ENCODE measurements around the gene RCC2.
"Not testable (repeated sequence)": the region's sequence is repeated elsewhere in the genome, so short reads cannot be mapped to it uniquely, and the experiment has no call there.

Gene RCC2

DNA sequence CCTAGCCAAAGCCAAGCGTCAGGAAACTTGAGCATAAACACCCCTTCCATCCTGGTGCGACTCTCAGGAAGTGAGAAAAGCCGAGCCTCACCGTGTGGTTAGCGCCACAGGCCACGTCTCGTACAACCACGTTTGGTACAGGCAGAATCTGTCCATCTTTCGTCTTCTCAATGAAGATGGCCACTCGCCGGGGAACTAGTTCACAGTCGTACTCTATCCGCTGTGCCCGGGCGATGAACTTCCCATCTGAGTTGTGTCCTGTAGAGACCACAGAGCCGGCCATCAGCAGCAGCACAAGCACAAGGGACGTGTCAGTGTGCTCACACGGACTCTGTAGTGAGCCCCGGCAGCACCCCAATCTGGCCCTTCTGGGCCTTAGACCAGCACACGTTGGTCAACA is 23.1 kb downstream of the RCC2 start:
- no peak for DNase-seq

DNA sequence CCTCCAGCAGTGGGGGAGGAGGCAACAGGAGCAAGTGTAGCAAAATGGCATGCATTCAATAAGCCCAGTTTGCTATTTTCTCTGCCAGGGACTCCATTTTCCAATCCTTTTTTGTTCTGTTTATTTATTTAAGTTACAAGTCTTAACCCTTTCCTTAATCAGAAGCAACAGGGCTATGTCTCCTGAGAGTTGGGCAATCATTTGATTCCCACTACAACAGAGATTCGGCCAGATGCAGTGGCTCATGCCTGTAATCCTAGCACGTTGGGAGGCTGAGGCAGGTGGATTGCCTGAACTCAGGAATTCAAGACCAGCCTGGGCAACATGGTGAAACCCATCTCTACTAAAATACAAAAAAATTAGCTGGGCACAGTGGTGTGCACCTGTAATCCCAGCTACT is 25.5 kb downstream of the RCC2 start:
- no peak for DNase-seq

DNA sequence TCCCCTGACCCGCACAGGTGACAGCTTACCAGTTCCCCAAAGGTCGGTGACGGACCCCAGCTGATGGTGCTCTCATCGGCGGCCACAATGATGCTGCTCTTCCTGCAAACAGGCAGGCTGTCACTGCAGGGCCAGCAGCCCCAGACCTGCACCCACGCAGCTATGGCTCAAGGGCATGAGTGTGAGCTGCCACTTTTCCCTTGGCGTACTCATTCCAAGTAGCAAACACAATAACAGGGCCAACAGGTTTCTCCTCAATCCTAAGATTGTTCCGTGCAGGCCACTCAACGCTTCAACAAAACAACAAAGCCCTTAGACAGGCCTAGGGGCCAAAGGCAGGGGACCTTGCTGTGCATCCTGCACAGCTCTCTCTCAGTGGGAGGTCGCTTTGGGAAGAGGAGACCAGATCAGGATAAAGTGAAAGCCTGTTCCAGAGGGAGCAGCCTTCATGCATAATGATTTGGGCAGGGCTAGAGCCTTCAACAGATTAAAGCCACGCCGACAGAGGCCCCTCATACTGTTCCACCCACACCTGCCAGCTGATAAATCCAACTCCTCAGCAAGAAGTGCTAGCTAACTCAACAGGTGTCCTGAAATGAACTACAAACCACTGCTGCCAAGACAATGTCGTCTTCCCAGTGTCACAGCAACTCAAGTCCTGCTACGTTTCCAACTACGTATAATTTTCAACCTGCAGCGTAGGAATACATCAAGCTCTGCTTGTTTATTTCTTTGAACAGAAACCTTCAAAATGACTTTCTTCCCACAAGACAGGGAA is 27.2 kb downstream of the RCC2 start:
- no peak for DNase-seq

DNA sequence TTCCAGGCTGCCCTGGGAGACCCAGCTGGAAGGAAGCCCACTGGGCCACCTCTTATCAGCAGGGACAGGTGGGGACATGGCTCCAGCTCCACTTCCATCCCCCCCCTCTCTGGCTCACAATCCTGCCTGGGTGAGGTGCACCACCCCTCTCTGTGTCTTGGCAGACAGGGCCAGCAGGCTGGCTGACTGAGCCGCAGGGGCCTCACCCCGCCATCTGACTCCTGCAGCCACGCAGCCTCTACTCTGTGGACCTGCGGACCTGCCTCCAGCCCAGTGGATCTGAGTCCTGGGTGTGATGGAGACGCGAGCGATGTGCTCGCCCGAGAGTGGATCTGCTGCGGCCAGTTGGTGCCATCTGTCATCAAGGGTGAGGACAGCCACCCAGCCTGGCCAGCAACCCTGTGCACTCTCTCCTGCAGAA is 30.1 kb downstream of the RCC2 start:
- no peak for DNase-seq

DNA sequence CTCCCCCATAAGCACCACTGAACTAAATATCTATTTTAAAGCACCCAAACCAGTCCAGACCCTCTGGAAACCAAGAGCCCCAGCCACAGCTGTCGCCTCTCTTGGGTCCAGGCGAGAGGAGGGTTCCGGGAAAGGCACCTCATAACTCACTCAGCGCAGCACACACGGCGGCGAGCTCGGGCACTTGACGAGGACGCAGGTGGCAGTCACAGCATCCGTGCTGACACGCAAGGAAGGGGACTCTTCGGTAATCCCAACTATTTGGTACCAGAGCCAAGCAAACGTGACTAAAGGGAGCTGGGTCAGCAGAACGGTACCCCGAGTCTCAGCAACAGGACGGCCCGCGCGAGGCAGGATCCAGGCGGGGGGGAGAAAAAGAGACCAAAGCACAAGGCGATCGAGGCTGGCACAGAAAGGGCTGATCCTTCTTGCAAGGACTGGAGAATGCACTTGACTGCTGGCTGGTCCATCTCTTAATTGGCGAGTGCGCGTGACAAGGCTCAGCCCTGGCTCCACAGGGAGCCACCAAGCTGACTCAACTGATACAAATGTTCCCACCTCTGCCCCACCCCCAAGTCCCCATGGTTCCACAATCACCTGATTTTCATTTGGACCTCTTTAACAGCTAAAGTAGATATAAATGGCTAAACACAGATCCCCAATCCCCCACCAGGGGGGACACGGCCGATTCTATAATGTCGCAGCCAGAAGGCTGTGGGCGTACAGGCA is 31.5 kb downstream of the RCC2 start:
- peak; percentile 6 for DNase-seq

DNA sequence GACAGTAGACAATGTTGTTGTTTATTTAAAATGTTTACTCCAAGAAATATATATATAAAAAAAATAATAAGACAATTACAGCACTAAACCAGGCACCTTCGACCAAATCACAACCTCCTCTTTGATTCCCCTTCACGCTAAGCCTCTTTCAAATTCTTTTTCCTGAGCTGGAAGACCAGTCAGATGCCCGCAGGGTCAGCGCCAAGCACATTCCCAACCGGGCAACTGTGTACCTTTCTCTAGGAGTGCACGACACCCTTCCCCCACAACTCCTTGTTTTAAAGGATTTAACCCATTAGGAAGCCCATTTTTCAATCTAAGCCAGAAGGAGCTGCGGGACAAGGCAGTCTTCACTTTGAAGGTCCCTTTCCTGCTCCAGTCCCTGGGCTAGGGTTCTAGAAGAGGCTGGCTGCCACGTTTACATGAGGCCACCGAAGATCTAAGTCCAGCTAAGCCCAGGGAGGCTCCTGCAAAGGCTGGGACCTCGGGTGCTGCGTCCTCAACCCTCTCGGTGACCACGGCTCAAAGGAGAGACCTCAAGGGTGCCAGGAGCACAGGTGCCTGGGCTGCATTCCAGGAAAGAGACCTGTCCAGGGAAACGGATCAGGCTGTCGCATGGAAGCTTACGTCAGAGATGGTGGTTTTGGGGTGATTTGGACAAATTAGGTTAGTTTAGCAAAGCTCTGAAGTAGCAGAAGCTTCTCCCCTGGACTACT is 32.6 kb downstream of the RCC2 start:
- not testable (repeated sequence) for DNase-seq

DNA sequence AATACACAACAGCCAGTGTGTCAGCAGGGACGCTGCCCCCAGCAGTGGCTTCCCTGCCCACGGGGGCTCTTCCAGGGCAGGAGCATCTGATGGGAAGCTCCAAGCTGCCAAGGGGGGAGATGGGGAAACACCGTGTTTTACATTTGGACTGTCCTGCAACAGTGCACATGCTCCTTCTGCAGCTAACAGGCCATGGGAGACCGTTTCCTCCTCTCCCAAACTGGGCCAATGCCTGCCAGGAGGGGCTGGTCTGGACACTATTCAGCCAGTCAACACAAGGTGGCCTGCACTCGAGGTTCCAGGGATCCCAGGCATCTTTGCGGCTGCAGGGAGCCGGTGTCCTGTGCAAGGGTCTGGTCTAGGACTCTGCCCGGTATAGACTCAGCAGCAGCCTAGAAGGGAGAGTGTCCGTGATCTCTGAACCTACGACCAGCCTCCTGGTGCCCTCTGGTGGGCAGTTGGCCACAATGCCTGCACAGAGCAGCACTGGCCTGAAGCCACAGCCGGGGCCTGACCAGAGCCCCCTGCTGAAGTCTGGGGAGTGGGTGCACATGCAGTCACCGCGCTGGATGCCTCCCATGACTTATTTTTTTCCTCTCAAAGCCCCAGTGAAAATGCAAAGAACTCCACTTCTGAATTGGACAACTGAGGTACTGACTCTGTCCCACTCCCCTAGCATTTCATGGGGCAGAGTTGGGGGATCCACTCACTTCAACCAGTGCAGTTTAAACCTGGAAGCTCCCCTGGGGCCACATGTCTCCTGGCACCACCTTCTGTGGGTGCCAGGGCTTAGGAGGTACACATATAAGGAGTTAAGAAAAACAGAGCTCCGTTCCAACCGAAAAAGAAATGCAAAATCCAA is 33.3 kb downstream of the RCC2 start:
- peak; percentile 55 for DNase-seq

DNA sequence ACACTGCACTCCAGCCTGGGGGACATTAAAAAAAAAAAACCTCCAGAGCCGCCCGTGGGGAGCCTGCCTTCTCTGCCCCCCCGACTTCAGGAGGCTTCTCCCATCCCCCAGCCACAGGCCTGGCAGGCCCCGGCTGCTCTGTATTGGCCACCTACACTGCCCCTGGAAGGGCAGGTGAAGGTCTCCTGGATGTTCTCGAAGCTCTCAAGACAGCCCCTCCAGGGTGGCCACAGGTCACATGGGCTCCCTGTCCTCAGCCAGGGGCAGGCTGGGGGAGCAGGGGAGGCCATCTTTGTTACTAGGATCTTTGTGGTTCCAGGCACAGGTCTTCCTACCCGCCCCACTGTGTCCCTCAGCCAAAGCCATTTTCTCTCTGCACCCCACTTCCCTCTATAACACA is 34.7 kb downstream of the RCC2 start:
- no peak for DNase-seq

DNA sequence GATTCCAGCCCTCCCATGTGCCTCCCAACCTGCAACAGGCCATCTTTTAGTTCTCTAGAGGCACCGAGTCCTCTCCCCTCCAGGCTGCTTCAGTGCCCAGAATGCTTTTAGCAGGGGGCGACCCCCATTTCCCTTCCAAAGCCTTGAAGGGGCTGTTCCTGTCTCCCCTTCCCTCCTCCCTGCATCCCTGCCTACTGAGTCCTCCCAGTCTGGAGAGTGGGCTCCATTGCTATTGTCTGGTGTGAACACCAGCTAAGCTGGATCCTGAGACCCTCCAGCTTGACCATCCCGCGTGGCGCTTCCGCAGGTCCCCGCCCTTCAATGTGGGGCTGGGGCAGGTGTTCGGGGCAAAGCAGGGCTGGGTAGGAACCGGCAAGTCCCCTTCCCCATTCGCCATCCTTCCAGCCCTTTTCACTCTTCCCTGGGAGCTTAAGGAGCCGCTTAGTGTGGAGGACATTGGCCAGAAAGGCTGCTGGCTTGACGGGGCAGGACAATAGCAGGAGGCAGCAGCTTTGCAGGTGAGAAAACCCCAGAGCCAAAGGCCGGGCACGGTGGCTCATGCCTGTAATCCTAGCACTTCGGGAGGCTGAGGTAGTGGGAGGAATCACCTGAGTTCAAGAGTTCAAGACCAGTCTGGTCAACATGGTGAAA is 35.3 kb downstream of the RCC2 start:
- no peak for DNase-seq

DNA sequence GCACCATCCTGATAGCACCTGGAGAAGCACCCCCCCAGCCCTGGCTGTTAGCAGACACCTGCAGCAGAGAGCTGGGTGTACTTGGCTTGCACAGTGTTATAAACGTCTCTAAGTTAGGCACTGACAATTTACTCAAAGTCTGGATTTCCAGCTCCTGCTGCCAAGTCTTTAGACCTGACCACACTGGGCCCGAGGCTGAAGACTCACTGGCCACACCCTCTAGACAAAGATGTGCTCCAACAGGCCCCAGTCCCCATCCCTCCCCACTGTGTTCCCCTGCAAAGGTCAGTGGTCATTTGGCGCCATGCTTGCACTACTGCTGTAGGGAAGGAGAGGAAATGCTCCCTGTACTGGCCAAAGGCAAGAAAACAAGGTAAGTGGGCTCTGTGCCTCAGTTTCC is 36.4 kb downstream of the RCC2 start:
- DNase-seq, result no peak

DNA sequence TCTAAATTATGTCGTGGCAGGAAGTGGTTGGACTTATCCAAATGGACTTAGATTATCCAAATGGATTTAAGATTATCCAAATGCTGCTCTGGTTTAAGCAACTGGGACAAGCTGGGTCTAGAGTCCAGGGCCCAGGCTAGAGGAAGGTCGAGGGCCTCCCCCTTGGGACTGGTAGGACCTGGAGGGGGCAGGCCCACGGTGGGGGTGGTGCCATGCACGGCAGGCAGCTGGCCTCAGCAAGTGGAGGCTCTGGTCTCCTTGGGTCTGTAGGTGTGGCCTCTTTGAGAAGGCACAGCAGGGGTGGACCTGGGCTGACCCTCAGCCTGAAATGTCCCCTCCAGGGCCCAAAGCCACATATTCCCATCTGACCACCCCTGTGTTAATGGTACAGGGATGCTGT is 37.6 kb downstream of the RCC2 start:
- no peak for DNase-seq

DNA sequence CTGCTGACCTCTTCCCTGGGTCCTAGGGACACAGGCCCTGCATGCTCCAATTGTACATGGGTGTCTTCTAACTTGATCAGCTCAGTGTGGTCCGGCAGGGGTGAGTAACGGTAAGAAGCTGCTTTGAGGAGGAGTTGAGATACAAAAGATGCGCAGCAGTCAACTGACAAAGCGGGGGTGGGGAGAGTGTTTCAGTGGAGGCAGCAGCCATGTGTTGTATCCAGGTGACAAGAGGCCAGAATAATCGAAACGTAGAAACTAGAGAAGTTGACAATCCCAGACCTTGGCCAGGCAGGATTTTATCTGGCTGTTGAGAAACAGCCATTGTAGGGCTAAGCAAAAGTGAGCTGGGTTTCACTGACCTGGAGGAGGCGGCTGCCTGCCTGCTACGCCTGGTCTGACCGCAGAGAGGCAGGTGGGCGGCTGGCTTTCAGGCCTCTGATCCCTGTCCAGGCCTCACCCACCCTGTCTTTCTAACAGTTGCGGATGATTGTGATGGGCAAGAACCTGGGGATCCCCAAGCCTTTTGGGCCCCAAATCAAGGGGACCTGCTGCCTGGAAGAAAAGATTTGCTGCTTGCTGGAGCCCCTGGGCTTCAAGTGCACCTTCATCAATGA is 38.6 kb downstream of the RCC2 start:
- DNase-seq, result no peak

DNA sequence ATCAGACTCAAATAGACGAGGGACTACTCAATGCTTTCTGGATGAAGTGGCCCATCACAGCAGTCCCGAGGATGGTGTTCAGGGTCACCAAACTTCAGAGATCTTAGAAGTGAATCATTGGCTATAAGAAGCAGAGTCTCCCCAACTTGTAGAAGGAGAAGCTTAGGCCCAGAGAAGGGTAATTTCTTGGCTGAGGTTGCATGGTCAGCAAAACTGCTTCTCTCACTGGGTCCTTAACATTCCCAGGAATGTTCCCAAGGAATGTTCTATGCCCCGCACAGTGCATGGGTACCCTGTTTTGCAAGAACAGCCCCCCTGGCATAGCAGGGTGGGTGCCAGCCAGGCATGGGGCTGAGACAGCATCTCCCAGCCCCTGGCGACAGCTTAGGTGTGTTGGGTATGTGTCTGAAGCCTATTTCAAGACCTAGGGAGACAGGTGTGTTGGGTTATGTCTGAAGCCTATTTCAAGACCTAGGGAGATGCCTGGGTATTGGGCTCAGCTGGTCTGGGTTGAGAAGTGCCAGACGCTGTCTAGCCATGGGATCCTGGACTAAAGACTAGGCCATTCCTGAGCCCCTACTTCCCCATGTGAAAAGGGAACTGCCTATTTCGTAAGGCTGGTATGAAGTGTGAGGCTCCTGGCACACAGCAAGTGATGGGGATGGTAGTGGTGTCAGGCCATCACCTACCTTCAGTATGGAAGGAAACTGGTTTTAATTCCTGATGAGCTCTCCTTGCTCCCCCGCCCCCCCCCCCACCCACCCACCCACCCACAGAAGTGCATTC is 41.4 kb downstream of the RCC2 start:
- DNase-seq, result no peak

DNA sequence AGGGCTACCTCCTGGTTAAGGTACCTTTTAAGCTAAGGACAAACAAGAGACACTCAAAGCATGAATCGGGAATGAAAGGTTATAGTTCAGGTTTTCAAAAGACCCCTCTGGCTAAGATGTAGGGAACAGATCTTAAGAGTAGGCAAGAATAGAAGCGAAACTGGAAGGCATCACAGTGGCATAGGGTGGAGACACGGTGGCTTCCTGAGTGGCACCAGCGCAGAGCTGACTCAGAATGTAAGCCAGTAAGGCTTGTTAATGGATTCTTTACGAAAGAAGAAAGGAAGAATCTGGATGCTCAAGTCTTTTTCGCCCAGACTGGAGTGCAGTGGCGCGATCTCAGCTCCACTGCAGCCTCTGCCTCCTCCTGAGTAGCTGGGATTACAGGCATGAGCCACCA is 46.2 kb downstream of the RCC2 start:
- DNase-seq, result no peak

DNA sequence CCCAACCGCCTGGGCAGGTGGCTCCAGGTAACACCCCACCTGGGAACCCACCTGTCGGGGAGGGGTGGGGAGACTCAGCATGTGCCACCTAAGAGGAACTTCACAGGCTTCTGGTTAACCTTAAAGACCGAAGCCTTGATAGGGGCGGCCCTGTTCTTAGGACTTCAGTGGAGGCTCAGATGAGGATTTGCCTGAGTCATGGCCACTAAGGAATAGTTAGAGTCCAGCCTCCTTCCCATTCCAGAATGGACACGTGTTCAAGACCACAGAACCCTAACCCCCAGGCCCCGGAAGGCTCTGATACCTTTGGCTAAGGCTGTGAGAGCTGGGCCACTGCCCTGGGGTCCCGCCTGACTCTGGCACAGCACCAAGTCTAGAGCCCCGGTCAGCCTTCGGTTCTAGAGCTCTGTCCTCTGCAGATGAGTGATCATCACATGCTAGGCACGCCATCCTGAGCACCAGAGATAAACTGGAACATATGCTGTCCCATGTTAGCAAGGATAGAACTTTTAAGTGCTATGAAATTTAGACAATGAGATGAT is 47.2 kb downstream of the RCC2 start:
- no peak for DNase-seq

DNA sequence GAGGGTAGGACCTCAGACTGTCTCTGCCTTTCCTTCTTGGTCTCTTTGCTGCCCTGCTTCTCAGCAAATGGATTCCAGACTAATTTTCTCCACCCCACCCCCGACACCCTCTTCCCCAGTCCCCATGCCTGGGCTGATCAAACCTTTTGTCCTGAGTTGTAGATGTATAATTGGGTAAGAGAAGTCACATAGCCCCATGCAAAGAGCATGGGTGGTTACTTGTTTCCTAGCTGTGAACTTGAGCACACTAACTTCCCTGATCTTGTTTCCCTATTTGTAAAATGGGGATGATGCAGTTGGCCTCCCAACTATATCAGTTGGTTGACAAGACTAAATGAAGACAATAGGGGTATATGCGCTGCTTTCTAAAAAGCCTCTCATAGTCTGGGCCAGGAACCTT is 58.3 kb downstream of the RCC2 start:
- no peak for DNase-seq

DNA sequence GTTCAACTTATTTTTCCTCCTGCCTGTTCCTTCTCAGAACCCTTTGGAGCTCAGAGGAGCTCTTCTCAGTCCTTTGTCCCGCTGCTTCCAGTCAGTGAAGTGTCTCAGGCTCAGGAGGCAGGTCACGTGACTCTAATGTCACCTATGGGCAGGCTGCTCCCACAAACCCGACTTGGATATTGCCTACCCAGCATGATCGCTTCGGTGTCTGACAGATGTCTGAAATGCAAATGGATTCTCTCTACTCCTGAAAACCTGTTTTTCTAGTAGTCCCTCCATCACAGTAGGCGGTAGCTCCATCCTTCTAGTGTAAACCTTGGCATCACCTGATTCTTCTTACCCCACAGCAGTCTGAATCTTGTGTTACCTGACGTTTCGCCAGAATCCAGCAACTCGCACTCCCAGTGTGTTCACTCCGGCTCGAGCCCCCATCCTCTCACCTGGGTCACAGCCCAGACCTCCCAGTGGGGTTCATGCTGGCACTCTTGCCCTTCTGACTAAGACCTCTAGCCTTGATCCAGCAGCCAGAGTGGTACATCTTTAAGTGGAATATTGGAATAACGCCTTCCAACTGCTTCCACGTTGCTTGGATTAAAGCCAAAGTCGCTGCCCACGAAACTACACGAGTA is 62.0 kb downstream of the RCC2 start:
- peak; percentile 98 for DNase-seq

DNA sequence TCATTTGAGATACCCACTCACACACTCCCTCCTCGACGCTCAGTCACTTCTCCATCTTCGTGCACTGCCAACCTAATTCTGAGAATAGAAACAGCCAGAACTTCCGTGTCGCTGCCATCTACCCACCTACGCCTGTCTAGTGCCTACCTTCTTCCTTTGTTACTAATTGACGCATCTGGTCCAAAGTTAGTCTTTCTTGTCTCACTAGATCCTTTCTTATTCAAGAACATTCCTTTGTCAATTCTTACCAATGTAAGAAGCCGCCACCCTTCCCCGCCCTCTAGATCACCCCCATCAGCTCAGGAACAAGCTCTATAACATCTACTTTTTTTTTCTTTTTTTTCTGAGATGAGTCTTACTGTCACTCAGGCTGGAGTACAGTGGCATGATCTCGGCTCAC is 63.8 kb downstream of the RCC2 start:
- no peak for DNase-seq

DNA sequence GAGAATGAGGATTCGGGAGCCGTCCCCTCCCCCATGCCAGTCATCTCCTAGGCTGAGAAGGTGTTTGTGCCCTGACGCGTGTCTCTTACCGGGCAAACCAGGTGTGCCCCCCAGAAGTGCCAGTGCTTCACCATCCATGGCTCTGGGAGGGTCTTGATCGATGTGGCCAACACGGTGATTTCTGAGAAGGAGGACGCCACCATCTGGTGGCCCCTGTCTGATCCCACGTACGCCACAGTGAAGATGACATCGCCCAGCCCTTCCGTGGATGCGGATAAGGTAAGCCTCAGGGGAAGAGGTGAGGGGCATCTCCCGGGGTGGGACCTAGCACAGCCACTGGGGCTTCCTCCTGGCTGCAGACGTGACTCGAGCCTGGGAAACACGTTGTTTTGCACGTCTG is 66.5 kb downstream of the RCC2 start:
- DNase-seq, result no peak

DNA sequence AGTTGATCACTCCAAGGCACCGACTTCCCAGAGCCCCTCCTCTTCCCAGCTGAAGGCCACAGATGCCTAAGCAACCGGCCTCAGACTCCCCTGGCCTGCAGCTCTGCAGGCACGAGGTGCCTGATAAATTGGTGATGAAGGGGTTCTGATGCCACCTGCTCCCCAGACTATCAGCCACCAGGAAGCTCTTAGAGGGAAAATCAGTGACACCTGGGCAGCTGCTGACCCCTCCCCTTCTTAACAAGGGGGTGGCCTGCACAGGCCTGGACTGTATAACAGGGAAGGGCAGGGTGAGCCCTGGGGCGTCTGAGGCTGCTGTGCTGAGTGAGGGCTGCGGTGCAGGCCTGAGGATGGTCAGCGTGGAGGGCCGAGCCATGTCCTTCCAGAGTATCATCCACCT is 67.6 kb downstream of the RCC2 start, which contains the start of gene PADI6:
Gene PADI6 (plus strand): TSS at position 301 of the 400 bp plus-strand sequence. CDS start 50 bp downstream, at position 351.
- DNase-seq, result no peak
